SK-N-SH (cell line): ENCODE data around the gene S100A4. TPM values are rescaled to one million over a fixed set of nuclear protein-coding genes. Genes with fewer than 3 reads are reported as not detected.
A peak's percentile ranks its signal among the peaks of the same experiment; 100 is the strongest.

Experiments
- CTCF ChIA-PET: fragments of 300-600, 350-600 bp; formaldehyde crosslinking; extraction: SDS; loops from one replicate; lab custom pipeline; 2021; lab: Yijun Ruan, JAX
- POLR2A ChIA-PET: fragments of 350-600 bp; sonication (Branson Sonifier 250); formaldehyde crosslinking; extraction: SDS; loops from one replicate; lab custom pipeline; 2020; ENCODE audit warnings: antibody characterized with exemption, inconsistent platforms; lab: Yijun Ruan, JAX
- DNase-seq: peaks from one replicate; pipeline ENCODE4 v3.0.0; 2012
- H2AFZ ChIP-seq: fragments of 200-600 bp; sonication (generic); 2 replicates; pipeline ENCODE4 v1.8.1; 2016; ENCODE audit warnings: antibody characterized with exemption, mild to moderate bottlenecking, low read depth
- H3F3A ChIP-seq: fragments of 200-600 bp; sonication (generic); replicated peaks from 2 replicates; pipeline ENCODE3; 2016; ENCODE audit warnings: antibody characterized with exemption, mild to moderate bottlenecking; ENCODE audit not compliant: insufficient read depth
- H3K27ac ChIP-seq, 2 experiments: fragments of 200-500 bp in 1 of 2; fragments of 200-600 bp in 1 of 2; sonication (Bioruptor generic) in 1 of 2; sonication (generic), shearing (Covaris generic) in 1 of 2; 2 replicates each; pipeline versions ENCODE4 v1.5.1 to v1.6.1; 2014 to 2016; ENCODE audit warnings: low read depth in 2 of 2, inconsistent platforms in 1 of 2, low read length in 1 of 2, mild to moderate bottlenecking in 1 of 2, mixed read lengths in 1 of 2
- H3K27me3 ChIP-seq: fragments of 200-600 bp; sonication (generic), shearing (Covaris generic); 2 replicates; pipeline ENCODE4 v1.6.1; 2016; ENCODE audit warnings: mixed run types; ENCODE audit not compliant: insufficient read depth
- H3K36me3 ChIP-seq, 2 experiments: fragments of 200-500 bp in 1 of 2; fragments of 200-600 bp in 1 of 2; sonication (Bioruptor generic) in 1 of 2; sonication (generic) in 1 of 2; replicated peaks in 1 of 2; 2 replicates each; pipeline versions ENCODE3 to v1.5.1; 2014 to 2016; ENCODE audit warnings: low read length in 1 of 2, mild to moderate bottlenecking in 1 of 2; ENCODE audit not compliant: insufficient read depth in 2 of 2, control insufficient read depth in 1 of 2
- H3K4me1 ChIP-seq, 2 experiments: fragments of 200-500 bp in 1 of 2; fragments of 200-600 bp in 1 of 2; sonication (Bioruptor generic) in 1 of 2; sonication (generic), shearing (Covaris generic) in 1 of 2; 2 replicates each; pipeline versions ENCODE4 v1.5.1 to v1.6.1; 2014 to 2016; ENCODE audit warnings: low read depth in 1 of 2, low read length in 1 of 2, mixed run types in 1 of 2; ENCODE audit not compliant: insufficient read depth in 2 of 2, control insufficient read depth in 1 of 2
- H3K4me2 ChIP-seq: fragments of 200-600 bp; sonication (generic), shearing (Covaris generic); 2 replicates; pipeline ENCODE4 v1.6.1; 2017; ENCODE audit warnings: mixed run types
- H3K4me3 ChIP-seq, 2 experiments: fragments of 200-500 bp in 1 of 2; fragments of 200-600 bp in 1 of 2; sonication (Bioruptor generic) in 1 of 2; sonication (generic), shearing (Covaris generic) in 1 of 2; 2 replicates each; pipeline versions ENCODE4 v1.5.1 to v1.8.1; 2014 to 2016; ENCODE audit warnings: low read depth in 2 of 2, inconsistent platforms in 1 of 2, low read length in 1 of 2, mild to moderate bottlenecking in 1 of 2, mixed read lengths in 1 of 2, moderate library complexity in 1 of 2
- H3K79me2 ChIP-seq: fragments of 200-600 bp; sonication (generic); 2 replicates; pipeline ENCODE4 v1.8.1; 2017; ENCODE audit warnings: mild to moderate bottlenecking; ENCODE audit not compliant: insufficient read depth
- H3K9ac ChIP-seq: fragments of 200-600 bp; sonication (generic); 2 replicates; pipeline ENCODE4 v1.6.1; 2017; ENCODE audit warnings: mixed run types
- H3K9me2 ChIP-seq: fragments of 200-600 bp; sonication (generic); 2 replicates; pipeline ENCODE4 v1.6.1; 2017; ENCODE audit warnings: mixed run types
- H3K9me3 ChIP-seq: fragments of 200-600 bp; sonication (generic); 2 replicates; pipeline ENCODE4 v1.6.1; 2017; ENCODE audit warnings: mixed run types, mild to moderate bottlenecking, moderate library complexity
- H4K20me1 ChIP-seq: fragments of 200-600 bp; sonication (generic); 2 replicates; pipeline ENCODE4 v1.6.1; 2017; ENCODE audit warnings: mild to moderate bottlenecking, mixed run types; ENCODE audit not compliant: insufficient read depth
- CTCF ChIP-seq: fragments of 200-600 bp; sonication (generic); IDR thresholded peaks from 2 replicates; pipeline ENCODE4 v1.6.1; 2017; ENCODE audit warnings: antibody characterized with exemption, mild to moderate bottlenecking, moderate library complexity
- EZH2phosphoT487 ChIP-seq: fragments of 200-600 bp; sonication (generic); IDR thresholded peaks from 2 replicates; pipeline ENCODE4 v1.6.1; 2017; ENCODE audit warnings: low read depth, mixed run types, mild to moderate bottlenecking, antibody characterized with exemption, moderate library complexity, borderline replicate concordance
- FOSL2 ChIP-seq: IDR thresholded peaks from 2 replicates; pipeline ENCODE4 v1.4.0; 2012; ENCODE audit warnings: low read depth, mild to moderate bottlenecking, moderate library complexity, borderline replicate concordance
- GATA2 ChIP-seq: sonication (generic); formaldehyde crosslinking; IDR thresholded peaks from 2 replicates; pipeline ENCODE4 v1.5.0; 2020; ENCODE audit warnings: mild to moderate bottlenecking, missing genetic modification reagents
- IRF3 ChIP-seq: fragments of 150-350 bp; IDR thresholded peaks from 2 replicates; pipeline ENCODE4 v1.6.1; 2016; ENCODE audit warnings: mild to moderate bottlenecking, low read depth, low read length
- MAX ChIP-seq: IDR thresholded peaks from 2 replicates; pipeline ENCODE4 v1.4.0; 2012; ENCODE audit warnings: low read depth
- MXI1 ChIP-seq: IDR thresholded peaks from 2 replicates; pipeline ENCODE4 v1.6.1; 2012; ENCODE audit warnings: mild to moderate bottlenecking, low read depth, low read length, improper control_type of control experiment
- RAD21 ChIP-seq: IDR thresholded peaks from 2 replicates; pipeline ENCODE4 v1.6.1; 2012; ENCODE audit warnings: mild to moderate bottlenecking, low read length
- RFX5 ChIP-seq: IDR thresholded peaks from 2 replicates; pipeline ENCODE4 v1.6.1; 2012; ENCODE audit warnings: mild to moderate bottlenecking, improper control_type of control experiment, low read length
- RXRA ChIP-seq: IDR thresholded peaks from 2 replicates; pipeline ENCODE4 v1.4.0; 2012; ENCODE audit warnings: low read depth, mild to moderate bottlenecking, borderline replicate concordance
- SIN3A ChIP-seq: IDR thresholded peaks from 2 replicates; pipeline ENCODE4 v1.6.1; 2012; ENCODE audit warnings: low read depth, mild to moderate bottlenecking, low read length, moderate library complexity, borderline replicate concordance
- SMC3 ChIP-seq: IDR thresholded peaks from 2 replicates; pipeline ENCODE4 v1.6.1; 2012; ENCODE audit warnings: low read depth, low read length, improper control_type of control experiment
- TEAD4 ChIP-seq: IDR thresholded peaks from 2 replicates; pipeline ENCODE4 v1.4.0; 2012; ENCODE audit warnings: mild to moderate bottlenecking, borderline replicate concordance; ENCODE audit not compliant: insufficient read depth
- USF1 ChIP-seq: IDR thresholded peaks from 2 replicates; pipeline ENCODE4 v1.4.0; 2012; ENCODE audit warnings: low read depth, borderline replicate concordance
- USF2 ChIP-seq: fragments of 150-350 bp; IDR thresholded peaks from 2 replicates; pipeline ENCODE4 v1.6.1; 2017; ENCODE audit warnings: antibody characterized with exemption, low read length, low read depth, borderline replicate concordance
- ZBTB33 ChIP-seq: IDR thresholded peaks from 2 replicates; pipeline ENCODE4 v1.4.0; 2012; ENCODE audit warnings: low read depth, borderline replicate concordance
- WGBS: methylation state at CpG from one replicate; pipeline ENCODE4 v1.1.6; 2017; ENCODE audit warnings: low lambda C conversion rate; 5-methylcytosine and 5-hydroxymethylcytosine counted together
- polyA plus RNA-seq, 3 experiments: library from polyadenylated mRNA; depleted of rRNA; stranded (reverse); fragments of >200 nt; gene quantifications; 2 replicates each; pipeline ENCODE4 v1.2.3, GENCODE V29; 2012

The S100A4 gene
- polyA plus RNA-seq, 1 of the 3 experiments (the other 2 are of a cell fraction) = 25.4 TPM

GRCh38 chr1:153573351-153573750 is 27.7 kb upstream of the S100A4 start:
- Histone ChIP-seq H3K36me3 (no peaks in the 10 kb centered on the region), H3K27ac (peak overlapping the region in 1 of 2 experiments; percentile 77; a peak in 2 of 4 replicates), H3K27me3 (no peaks in the 10 kb centered on the region), H3K4me3 (no peak overlapping the region), H3K9me3 (no peaks in the 10 kb centered on the region), H3K4me1 (peaks cover 6 to 14% of the 10 kb centered on the region in 2 experiments; a peak in 3 of 4 replicates), H4K20me1 (no peaks in the 10 kb centered on the region), H3F3A (peaks cover 22% of the 10 kb centered on the region), H3K9me2 (no peaks in the 10 kb centered on the region), H3K79me2 (no peaks in the 10 kb centered on the region), H3K9ac (no peak overlapping the region), H3K4me2 (0 out of 2 replicates have a peak overlapping the region, but pooled peaks have one; percentile 7), H2AFZ (peak overlapping the region; percentile 79)
- CTCF ChIA-PET = interaction anchor here (0.6 to 7.4 kb wide), 25 partner anchors 8 to 221 kb away, joined by 3 to 283 read pairs (median 7); partner anchors contain the start of genes CHTOP, NPR1, S100A14 and S100A16
- no peak for DNase-seq
- no peak for TF ChIP-seq SMC3
- no peak for TF ChIP-seq FOSL2
- no peak for TF ChIP-seq EZH2phosphoT487
- TF ChIP-seq TEAD4 = no peak
- TF ChIP-seq MXI1 = no peak
- WGBS = 81% methylated on average over 3 of the region's 3 CpGs
- POLR2A ChIA-PET = interaction anchor here (2.1 kb wide), 1 partner anchor 61 kb away, joined by 12 read pairs; the partner anchor contains the start of gene CHTOP

- CTCF ChIA-PET = interaction anchor here (0.6 to 7.4 kb wide), 39 partner anchors 9 to 220 kb away, joined by 3 to 283 read pairs (median 5); partner anchors contain the start of genes CHTOP, NPR1, S100A14 and S100A16
- POLR2A ChIA-PET = interaction anchor here (2.1 kb wide), 1 partner anchor 62 kb away, joined by 12 read pairs; the partner anchor contains the start of gene CHTOP
- Histone ChIP-seq H3K9me2 (no peaks in the 10 kb centered on the region), H3K4me2 (peak overlapping the region; percentile 7; the same call in 1 of the 2 replicates), H3K9me3 (no peaks in the 10 kb centered on the region), H3K4me3 (no peak overlapping the region), H3K9ac (peak overlapping the region; percentile 33; the same call in 1 of the 2 replicates), H3K27ac (peak overlapping the region; percentile 4 to 77; a peak in 3 of 4 replicates), H3K4me1 (peaks cover 12 to 15% of the 10 kb centered on the region in 2 experiments), H4K20me1 (no peaks in the 10 kb centered on the region), H3K27me3 (no peaks in the 10 kb centered on the region), H2AFZ (peak overlapping the region; percentile 79), H3K79me2 (no peaks in the 10 kb centered on the region), H3K36me3 (no peaks in the 10 kb centered on the region), H3F3A (peaks cover 22% of the 10 kb centered on the region)
- peak; percentile 78 for DNase-seq
- 0% methylated on average over 3 of the region's 3 CpGs for WGBS
- TF ChIP-seq GATA2 (no peak), CTCF (peak; percentile 96), RAD21 (peak; percentile 91), SMC3 (peak; percentile 73), USF1 (no peak), ZBTB33 (no peak), RXRA (no peak), USF2 (no peak), RFX5 (no peak), SIN3A (0 out of 2 replicates have a peak, but pooled peaks have one; percentile 53), IRF3 (0 out of 2 replicates have a peak, but pooled peaks have one; percentile 13), MAX (peak; percentile 62; the same call in 1 of the 2 replicates)
Observed at GRCh38 chr1:153572569-153573015, 27.0 kb upstream of the S100A4 start.
